H1 (cell line): ENCODE results near the gene FTL. TPM values are rescaled to one million over a fixed set of nuclear protein-coding genes. Genes with fewer than 3 reads are reported as not detected.

Source experiments
- CTCF ChIA-PET: fragments of 300-600 bp; sonication (Branson Sonifier 250); formaldehyde crosslinking; loops from one replicate; lab custom pipeline; 2021; ENCODE audit not compliant: partially characterized antibody; lab: Charles Lee
- POLR2A ChIA-PET: fragments of 300-600 bp; sonication (Branson Sonifier 250); formaldehyde crosslinking; loops from one replicate; lab custom pipeline; 2021; ENCODE audit warnings: inconsistent platforms; ENCODE audit not compliant: partially characterized antibody; lab: Charles Lee
- DNase-seq, 2 experiments: peaks; one replicate each; pipeline versions ENCODE4 v3.0.0 to v3.0.0-alpha.2; 2010 to 2022; ENCODE audit warnings: low spot score in 2 of 2, low read depth in 1 of 2, mixed read lengths in 1 of 2
- FAIRE-seq: peaks from 2 replicates; lab custom pipeline; 2011; peaks lifted over from hg19 to GRCh38; lab: Jason Lieb, UNC
- H2AFZ ChIP-seq: 2 replicates; pipeline ENCODE4 v1.8.1; 2012; ENCODE audit warnings: low read length, inconsistent platforms
- H2AK5ac ChIP-seq: 2 replicates; pipeline ENCODE4 v1.6.1; 2013; ENCODE audit warnings: low read depth, low read length
- H2BK120ac ChIP-seq: replicated peaks from 2 replicates; pipeline ENCODE3; 2013; ENCODE audit warnings: low read depth, low read length, inconsistent platforms
- H2BK12ac ChIP-seq: 2 replicates; pipeline ENCODE4 v1.6.1; 2013; ENCODE audit warnings: low read depth, low read length
- H2BK15ac ChIP-seq: 2 replicates; pipeline ENCODE4 v1.6.1; 2013; ENCODE audit warnings: low read length
- H2BK20ac ChIP-seq: 2 replicates; pipeline ENCODE4 v1.6.1; 2013; ENCODE audit warnings: low read length
- H2BK5ac ChIP-seq: 2 replicates; pipeline ENCODE4 v1.6.1; 2013; ENCODE audit warnings: low read depth, low read length
- H3K14ac ChIP-seq: 2 replicates; pipeline ENCODE4 v1.6.1; 2013; ENCODE audit warnings: inconsistent platforms; ENCODE audit not compliant: insufficient read length
- H3K18ac ChIP-seq: 2 replicates; pipeline ENCODE4 v1.6.1; 2013; ENCODE audit warnings: low read length; ENCODE audit errors: extremely low read depth
- H3K23ac ChIP-seq: 2 replicates; pipeline ENCODE4 v1.6.1; 2013; ENCODE audit warnings: inconsistent platforms; ENCODE audit not compliant: insufficient read length
- H3K23me2 ChIP-seq: 2 replicates; pipeline ENCODE4 v1.6.1; 2013; ENCODE audit warnings: low read depth, low read length
- H3K27ac ChIP-seq: 2 replicates; pipeline ENCODE4 v1.6.1; 2011; ENCODE audit warnings: low read depth, low read length, inconsistent platforms
- H3K27me3 ChIP-seq, 4 experiments: replicated peaks in 1 of 4; 1 replicate in 1 of 4; 2 replicates in 3 of 4; pipeline versions ENCODE4 v1.6.1 to v1.8.1; 2011 to 2013; ENCODE audit warnings: low read length in 3 of 4, mild to moderate bottlenecking in 3 of 4, inconsistent platforms in 2 of 4, mixed read lengths in 2 of 4, moderate library complexity in 1 of 4; ENCODE audit not compliant: control insufficient read depth in 3 of 4, insufficient read depth in 3 of 4; ENCODE audit errors: extremely low read depth in 1 of 4
- H3K36me3 ChIP-seq, 4 experiments: 2 replicates each; pipeline versions ENCODE4 v1.6.1 to v1.8.1; 2011 to 2013; ENCODE audit warnings: mild to moderate bottlenecking in 4 of 4, low read length in 3 of 4, moderate library complexity in 2 of 4, control low read depth in 1 of 4, inconsistent platforms in 1 of 4; ENCODE audit not compliant: insufficient read depth in 4 of 4, control insufficient read depth in 2 of 4
- H3K4ac ChIP-seq: replicated peaks from 2 replicates; pipeline ENCODE3; 2013; ENCODE audit warnings: low read length, low read depth, mixed read lengths, inconsistent platforms; ENCODE audit not compliant: insufficient read length
- H3K4me1 ChIP-seq, 4 experiments: replicated peaks in 1 of 4; 1 replicate in 1 of 4; 2 replicates in 3 of 4; pipeline versions ENCODE4 v1.6.1 to v1.8.1; 2011 to 2013; ENCODE audit warnings: low read length in 3 of 4, inconsistent platforms in 2 of 4, mixed read lengths in 1 of 4; ENCODE audit not compliant: insufficient read depth in 4 of 4, control insufficient read depth in 3 of 4
- H3K4me2 ChIP-seq, 2 experiments: 2 replicates each; pipeline versions ENCODE4 v1.6.1 to v1.8.1; 2011 to 2013; ENCODE audit warnings: low read depth in 2 of 2, low read length in 2 of 2, control low read depth in 1 of 2, inconsistent platforms in 1 of 2, mild to moderate bottlenecking in 1 of 2; ENCODE audit not compliant: insufficient read depth in 1 of 2
- H3K4me3 ChIP-seq, 4 experiments: fragments of 200-600, 300-600 bp in 1 of 4; sonication (generic), shearing (Covaris generic), sonication (Bioruptor Twin) in 1 of 4; 2 replicates each; pipeline versions ENCODE4 v1.5.1 to v1.8.1; 2011 to 2016; ENCODE audit warnings: low read length in 4 of 4, low read depth in 3 of 4, control low read depth in 2 of 4, inconsistent platforms in 2 of 4, mild to moderate bottlenecking in 2 of 4, mixed read lengths in 1 of 4, moderate library complexity in 1 of 4; ENCODE audit not compliant: insufficient read depth in 2 of 4; ENCODE audit errors: extremely low read depth in 1 of 4
- H3K56ac ChIP-seq: replicated peaks from 2 replicates; pipeline ENCODE3; 2013; ENCODE audit warnings: low read depth, mild to moderate bottlenecking, mixed read lengths, low read length, inconsistent platforms; ENCODE audit not compliant: insufficient read length
- H3K79me1 ChIP-seq: 2 replicates; pipeline ENCODE4 v1.6.1; 2013; ENCODE audit warnings: low read depth, low read length, control low read depth
- H3K79me2 ChIP-seq, 2 experiments: 2 replicates each; pipeline versions ENCODE4 v1.6.1 to v1.8.1; 2012 to 2013; ENCODE audit warnings: low read length in 2 of 2, mild to moderate bottlenecking in 2 of 2, inconsistent platforms in 1 of 2; ENCODE audit not compliant: insufficient read depth in 2 of 2, control insufficient read depth in 1 of 2
- H3K9ac ChIP-seq, 4 experiments: replicated peaks in 1 of 4; 1 replicate in 1 of 4; 2 replicates in 3 of 4; pipeline versions ENCODE4 v1.6.1 to v1.8.1; 2011 to 2013; ENCODE audit warnings: low read depth in 3 of 4, low read length in 3 of 4, control low read depth in 2 of 4, mild to moderate bottlenecking in 2 of 4, moderate library complexity in 2 of 4, inconsistent platforms in 1 of 4; ENCODE audit errors: extremely low read depth in 1 of 4
- H3K9me3 ChIP-seq, 2 experiments: 2 replicates each; pipeline versions ENCODE4 v1.6.1 to v1.8.1; 2012 to 2013; ENCODE audit warnings: mild to moderate bottlenecking in 2 of 2, moderate library complexity in 2 of 2, control low read depth in 1 of 2, inconsistent platforms in 1 of 2, low read depth in 1 of 2, low read length in 1 of 2, mixed read lengths in 1 of 2; ENCODE audit not compliant: insufficient read depth in 2 of 2
- H4K20me1 ChIP-seq, 2 experiments: replicated peaks in 1 of 2; 2 replicates each; pipeline versions ENCODE3 to v1.8.1; 2011 to 2013; ENCODE audit warnings: inconsistent platforms in 2 of 2, low read length in 2 of 2, mild to moderate bottlenecking in 1 of 2; ENCODE audit not compliant: insufficient read depth in 2 of 2, control insufficient read depth in 1 of 2
- H4K5ac ChIP-seq: 2 replicates; pipeline ENCODE4 v1.6.1; 2013; ENCODE audit warnings: low read length, low read depth, mixed read lengths, inconsistent platforms; ENCODE audit not compliant: insufficient read length
- H4K8ac ChIP-seq: 2 replicates; pipeline ENCODE4 v1.8.0; 2013; ENCODE audit warnings: mild to moderate bottlenecking, moderate library complexity, low read length, inconsistent platforms; ENCODE audit not compliant: insufficient read depth; ENCODE audit errors: extremely low read depth
- H4K91ac ChIP-seq: replicated peaks from 2 replicates; pipeline ENCODE3; 2013; ENCODE audit warnings: low read length, mixed read lengths, inconsistent platforms; ENCODE audit not compliant: insufficient read length
- ASH2L ChIP-seq: fragments of 200-600, 300-600 bp; sonication (generic); IDR thresholded peaks from one replicate; pipeline ENCODE4 v1.7.1; 2017; ENCODE audit warnings: low read length
- CBX8 ChIP-seq: fragments of 300-800, 300-1000 bp; sonication (generic); IDR thresholded peaks from 2 replicates; pipeline ENCODE4 v1.7.1; 2016; ENCODE audit warnings: low read depth, low read length, borderline replicate concordance
- CHD1 ChIP-seq: IDR thresholded peaks from 2 replicates; pipeline ENCODE4 v1.6.1; 2012; ENCODE audit warnings: low read depth, low read length, improper control_type of control experiment
- CTBP2 ChIP-seq: IDR thresholded peaks from 2 replicates; pipeline ENCODE4 v1.7.0; 2011; ENCODE audit warnings: borderline replicate concordance, mild to moderate bottlenecking, moderate library complexity, mixed read lengths, low read length; ENCODE audit not compliant: insufficient read depth, insufficient read length
- EGR1 ChIP-seq: IDR thresholded peaks from 2 replicates; pipeline ENCODE4 v1.6.1; 2011; ENCODE audit warnings: low read depth, low read length, borderline replicate concordance
- FOSL1 ChIP-seq: IDR thresholded peaks from 2 replicates; pipeline ENCODE4 v1.6.1; 2011; ENCODE audit warnings: mild to moderate bottlenecking, low read depth, low read length, moderate library complexity; ENCODE audit not compliant: insufficient read depth
- GABPA ChIP-seq: IDR thresholded peaks from 2 replicates; pipeline ENCODE4 v1.6.1; 2011; ENCODE audit warnings: mild to moderate bottlenecking, low read length, moderate library complexity, borderline replicate concordance; ENCODE audit not compliant: insufficient read depth
- HDAC2 ChIP-seq, 2 experiments: fragments of 300-600 bp in 1 of 2; sonication (generic) in 1 of 2; IDR thresholded peaks; 2 replicates each; pipeline ENCODE4 v1.6.1; 2011 to 2012; ENCODE audit warnings: low read depth in 2 of 2, low read length in 2 of 2, mild to moderate bottlenecking in 2 of 2, moderate library complexity in 2 of 2, borderline replicate concordance in 1 of 2, inconsistent platforms in 1 of 2
- JUN ChIP-seq: IDR thresholded peaks from 2 replicates; pipeline ENCODE4 v1.6.1; 2011; ENCODE audit warnings: low read depth, mild to moderate bottlenecking, improper control_type of control experiment, low read length
- KDM4A ChIP-seq: IDR thresholded peaks from one replicate; pipeline ENCODE4 v1.7.1; 2012; ENCODE audit warnings: low read depth, mild to moderate bottlenecking, moderate library complexity, low read length, inconsistent platforms; ENCODE audit not compliant: severe bottlenecking
- KDM5A ChIP-seq: fragments of 200-600 bp; IDR thresholded peaks from 2 replicates; pipeline ENCODE4 v1.7.1; 2012; ENCODE audit warnings: mild to moderate bottlenecking, low read length, inconsistent platforms, mixed read lengths
- SAP30 ChIP-seq: fragments of 300-600 bp; sonication (generic); IDR thresholded peaks from 2 replicates; pipeline ENCODE4 v1.7.1; 2012; ENCODE audit warnings: low read length, moderate library complexity, mild to moderate bottlenecking, inconsistent platforms; ENCODE audit not compliant: insufficient read depth, insufficient replicate concordance
- SIN3A ChIP-seq, 2 experiments: IDR thresholded peaks in 1 of 2; conservative IDR thresholded peaks in 1 of 2; 2 replicates each; pipeline ENCODE4 v1.6.1; 2011 to 2012; ENCODE audit warnings: low read length in 2 of 2, improper control_type of control experiment in 1 of 2, low read depth in 1 of 2, mild to moderate bottlenecking in 1 of 2
- WGBS, 2 experiments: shearing (Covaris generic) in 1 of 2; methylation state at CpG; one replicate each; pipeline versions ENCODE4 v1.1.6 to v1.1.7; 2013 to 2015; ENCODE audit warnings: low lambda C conversion rate in 2 of 2, mixed read lengths in 2 of 2, inconsistent platforms in 1 of 2, low coverage in 1 of 2, missing lambda C conversion rate in 1 of 2; ENCODE audit not compliant: insufficient replicate concordance in 2 of 2, insufficient coverage in 1 of 2, insufficient read length in 1 of 2; ENCODE audit errors: extremely low coverage in 1 of 2, missing lambda C conversion rate in 1 of 2; 5-methylcytosine and 5-hydroxymethylcytosine counted together
- polyA plus RNA-seq, 7 experiments: library from polyadenylated mRNA; depleted of rRNA in 3 of 7; stranded (reverse) in 5 of 7; unstranded in 2 of 7; fragments of >200 nt in 5 of 7; fragments of 200-250 nt in 2 of 7; gene quantifications; 1 replicate in 5 of 7; 2 replicates in 1 of 7; 4 replicates in 1 of 7; pipeline versions ENCODE4 v1.2.1 to v1.2.3, GENCODE V29; 2011 to 2013; ENCODE audit warnings: missing spikeins in 2 of 7, mixed read lengths in 2 of 7
- total RNA-seq: library from RNA; stranded (reverse); fragmentation: NEBNext Ultra II Directional; extraction: Animal tissue kit (Norgen Biotek cat#: 25700); gene quantifications from 2 replicates; pipeline ENCODE4 v1.2.1, GENCODE V29; 2021

FTL gene
- total and polyA plus RNA-seq, 2 of the 8 experiments (the other 6 are each of a cell fraction or from before 2014, with no cell fraction given), result 1,751 to 2,427 TPM

DNA sequence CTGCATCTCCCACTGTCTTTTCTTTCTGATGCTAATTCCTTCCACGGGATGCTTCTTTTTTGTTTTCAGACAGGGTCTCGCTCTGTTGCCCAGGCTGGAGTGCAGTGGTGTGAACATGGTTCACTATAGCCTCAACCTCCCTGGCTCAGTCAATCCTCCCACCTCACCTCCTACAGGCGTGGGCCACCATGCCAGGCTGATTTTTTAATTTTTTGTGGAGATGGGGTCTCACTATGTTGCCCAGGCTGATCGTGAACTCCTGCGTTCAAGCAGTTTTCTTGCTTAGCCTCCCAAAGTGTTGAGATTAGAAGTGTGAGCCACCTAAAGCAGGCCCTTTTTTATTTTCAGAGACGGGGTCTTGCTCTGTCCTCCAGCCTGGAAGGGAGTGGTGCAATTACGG lies 23.2 kb downstream of the FTL start:
- peaks cover 3 to 25% (median 10%) of the 10 kb centered on the region in 4 experiments; a peak in 5 of 8 replicates for H3K36me3 ChIP-seq
- no peak overlapping the region for H4K91ac ChIP-seq
- no peak overlapping the region for H4K8ac ChIP-seq
- peaks cover 4% of the 10 kb centered on the region; the same call in 1 of the 2 replicates for H3K23me2 ChIP-seq
- no peak overlapping the region for H2BK12ac ChIP-seq
- H3K56ac ChIP-seq, result no peak overlapping the region
- peaks cover 0 to 10% of the 10 kb centered on the region in 2 experiments for H4K20me1 ChIP-seq
- H3K79me1 ChIP-seq, result peaks cover 4% of the 10 kb centered on the region
- no peaks in the 10 kb centered on the region for H3K9me3 ChIP-seq
- no peak overlapping the region for H2BK15ac ChIP-seq
- no peak for DNase-seq
- no peak overlapping the region for H3K23ac ChIP-seq
- H3K18ac ChIP-seq, result no peak overlapping the region
- ChIA-PET CTCF (interaction anchor here (1.2 to 2.9 kb wide), 2 partner anchors 11 to 17 kb away, joined by 5 to 13 read pairs; no protein-coding TSS in a partner anchor), POLR2A (interaction anchor here (1.1 to 1.2 kb wide), 2 partner anchors 19 to 20 kb away, joined by 3 read pairs; no protein-coding TSS in a partner anchor)
- no peak overlapping the region for H3K4ac ChIP-seq
- H2BK5ac ChIP-seq, result no peak overlapping the region
- no peak overlapping the region for H2BK20ac ChIP-seq
- H2BK120ac ChIP-seq, result no peak overlapping the region
- H4K5ac ChIP-seq, result no peak overlapping the region
- no peak overlapping the region for H2AFZ ChIP-seq
- no peak for FAIRE-seq
- H3K27me3 ChIP-seq, result no peaks in the 10 kb centered on the region
- no peak overlapping the region for H3K4me3 ChIP-seq
- no peak overlapping the region for H3K4me2 ChIP-seq
- WGBS, 2 experiments, result 90% methylated on average over 7 of the region's 7 CpGs; no CpG with 5 or more reads in 1 of the 2 experiments
- no peak overlapping the region for H3K9ac ChIP-seq
- peaks cover 0 to 7% of the 10 kb centered on the region in 2 experiments; a peak in 1 of 4 replicates for H3K79me2 ChIP-seq
- H3K4me1 ChIP-seq, result peaks cover 0 to 1% (median 0%) of the 10 kb centered on the region in 4 experiments; a peak in 2 of 7 replicates
- no peak overlapping the region for H3K14ac ChIP-seq
- no peak overlapping the region for H2AK5ac ChIP-seq
- no peak overlapping the region for H3K27ac ChIP-seq
- TF ChIP-seq ASH2L (no peak), JUN (no peak), CTBP2 (no peak), CHD1 (no peak), FOSL1 (no peak), CBX8 (no peak), SAP30 (no peak), GABPA (no peak), KDM4A (no peak), KDM5A (no peak), SIN3A (conservative IDR thresholded peaks at IDR 0.05 in 1 of 2, IDR thresholded peaks at IDR 0.05 in 1 of 2; ENCODE audit: low read depth in 1 of 2, low read length in 2 of 2) (no peak), HDAC2 (IDR thresholded peaks at IDR 0.05; ENCODE audit: borderline replicate concordance in 1 of 2, low read depth in 2 of 2, low read length in 2 of 2) (no peak), EGR1 (no peak)
